Measurements from ENCODE around the gene SGCA. TPM values are rescaled to one million over a fixed set of nuclear protein-coding genes. Genes with fewer than 3 reads are reported as not detected.

Gene SGCA
- total RNA-seq, 1 donor from 2014 or later = not detected

DNA sequence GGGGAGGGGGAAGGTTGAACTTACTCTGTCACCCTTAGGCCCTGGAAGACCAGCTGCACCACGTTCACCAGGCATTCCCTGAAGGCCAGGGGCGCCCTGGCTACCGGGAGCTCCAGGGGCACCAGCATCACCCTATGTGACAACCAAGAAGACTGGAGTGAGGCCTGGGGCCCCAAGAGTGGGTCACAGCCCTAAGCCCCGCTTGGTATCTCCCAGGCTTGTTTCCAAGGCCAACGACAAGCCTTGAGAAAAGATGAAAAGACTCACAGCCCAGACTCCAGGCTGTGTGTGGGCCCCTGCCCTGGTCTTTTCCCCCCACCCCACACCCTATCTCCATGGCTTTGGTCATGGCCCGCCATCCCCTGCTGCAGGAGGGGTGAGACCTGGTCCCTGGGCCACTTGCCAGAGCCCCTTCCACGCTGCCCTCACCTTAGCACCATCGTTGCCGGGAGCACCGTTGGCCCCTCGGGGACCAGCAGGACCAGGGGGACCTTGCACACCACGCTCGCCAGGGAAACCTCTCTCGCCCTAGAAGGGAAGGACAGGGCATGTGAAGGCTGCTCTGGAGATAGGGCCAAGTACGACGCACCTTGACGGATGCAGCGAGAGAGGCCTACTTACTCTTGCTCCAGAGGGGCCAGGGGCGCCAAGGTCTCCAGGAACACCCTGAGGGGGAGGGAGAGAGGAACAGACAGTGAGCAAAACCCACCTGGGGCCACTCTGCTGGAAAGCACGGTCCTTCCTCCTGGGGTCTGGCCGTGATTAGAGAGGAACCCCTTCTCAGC, 25.7 kb downstream of the SGCA start:
- intact Hi-C loops (cut with micrococcal nuclease) = no loop called here

DNA sequence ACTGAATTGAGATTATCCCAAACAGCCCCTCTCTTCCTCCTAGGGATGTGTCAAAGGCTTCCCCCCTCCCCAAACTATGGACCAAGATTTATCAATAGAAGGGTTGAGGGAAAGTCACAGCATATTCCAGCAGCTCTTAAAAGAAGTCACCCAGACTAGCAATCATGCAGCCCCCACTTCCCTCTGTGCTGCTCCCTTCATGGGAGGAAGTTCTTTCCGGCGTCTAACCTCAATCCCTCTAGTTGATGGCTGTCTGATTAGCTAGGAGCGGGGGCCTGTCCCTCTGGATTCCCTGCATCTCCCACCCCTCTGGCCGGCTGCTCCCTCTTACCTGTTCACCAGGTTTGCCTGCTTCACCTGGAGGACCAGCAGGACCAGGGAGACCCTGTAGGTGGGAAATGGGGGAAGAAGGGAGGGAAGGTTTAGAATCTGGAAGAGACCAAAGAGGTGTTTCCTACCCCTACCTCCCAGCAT, 26.4 kb downstream of the SGCA start:
- intact Hi-C loops (cut with micrococcal nuclease) = no loop called here

DNA sequence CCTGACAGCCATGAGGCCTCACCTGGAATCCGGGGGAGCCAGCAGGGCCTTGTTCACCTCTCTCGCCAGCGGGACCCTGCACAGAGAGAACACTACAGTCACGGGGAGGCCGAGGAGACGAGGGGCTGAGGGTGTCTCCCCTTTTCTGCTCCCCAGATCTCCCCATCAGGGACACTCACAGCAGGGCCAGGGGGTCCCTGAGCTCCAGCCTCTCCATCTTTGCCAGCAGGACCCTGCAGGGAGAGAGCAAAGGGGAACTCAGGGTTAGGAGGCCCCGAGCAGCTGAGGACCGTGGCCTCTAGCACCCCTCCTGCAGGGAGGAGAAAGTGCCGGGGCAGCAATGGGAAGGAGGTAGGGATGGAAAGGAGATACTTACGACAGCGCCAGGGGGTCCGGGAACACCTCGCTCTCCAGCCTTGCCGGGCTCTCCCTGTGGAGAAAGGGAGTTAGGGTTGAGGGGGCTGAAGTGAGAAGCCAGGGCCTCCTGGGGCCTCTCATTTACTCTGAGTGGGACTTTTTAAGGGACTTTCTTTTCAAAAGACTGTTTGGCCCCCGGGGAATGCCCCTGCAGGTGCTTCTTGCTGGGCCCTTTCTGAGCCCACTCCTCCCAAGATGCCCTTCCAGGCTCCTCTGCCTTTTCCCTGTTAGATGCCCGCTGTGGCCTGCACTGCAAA, 26.9 kb downstream of the SGCA start:
- intact Hi-C loops (cut with micrococcal nuclease) = no loop called here

DNA sequence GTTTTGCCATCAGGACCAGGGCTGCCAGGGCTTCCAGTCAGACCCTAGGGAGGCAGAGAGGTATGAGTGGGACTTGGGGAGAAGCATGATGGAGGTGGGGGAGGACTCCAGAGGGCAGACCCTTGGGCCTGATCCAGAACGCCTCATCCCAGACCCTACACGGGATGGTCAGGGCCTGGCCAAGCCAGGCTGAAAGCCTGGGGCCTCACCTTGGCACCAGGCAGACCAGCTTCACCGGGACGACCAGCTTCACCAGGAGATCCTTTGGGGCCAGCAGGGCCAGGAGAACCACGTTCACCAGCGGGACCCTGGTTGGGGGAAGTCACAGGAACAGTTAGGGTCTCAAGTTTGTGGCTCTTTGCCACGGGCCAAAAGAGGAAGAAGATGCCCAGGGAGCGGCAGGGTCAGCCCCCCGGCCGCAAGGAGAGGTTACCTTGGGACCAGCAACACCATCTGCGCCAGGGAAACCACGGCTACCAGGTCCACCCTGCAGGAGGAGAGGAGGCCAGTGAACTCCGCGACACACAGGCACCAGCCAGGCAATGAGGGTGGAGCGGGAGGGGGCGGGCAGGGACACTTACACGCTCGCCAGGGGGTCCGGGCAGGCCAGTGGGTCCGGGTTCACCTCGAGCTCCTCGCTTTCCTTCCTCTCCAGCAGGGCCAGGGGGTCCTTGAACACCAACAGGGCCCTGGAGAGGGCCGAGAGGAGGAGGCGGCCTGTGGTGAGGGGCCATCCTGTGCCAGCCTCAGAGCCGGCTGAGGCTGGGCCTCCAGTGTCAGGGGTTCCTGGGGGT, 28.5 kb downstream of the SGCA start:
- intact Hi-C loops (cut with micrococcal nuclease) = no loop called here

DNA sequence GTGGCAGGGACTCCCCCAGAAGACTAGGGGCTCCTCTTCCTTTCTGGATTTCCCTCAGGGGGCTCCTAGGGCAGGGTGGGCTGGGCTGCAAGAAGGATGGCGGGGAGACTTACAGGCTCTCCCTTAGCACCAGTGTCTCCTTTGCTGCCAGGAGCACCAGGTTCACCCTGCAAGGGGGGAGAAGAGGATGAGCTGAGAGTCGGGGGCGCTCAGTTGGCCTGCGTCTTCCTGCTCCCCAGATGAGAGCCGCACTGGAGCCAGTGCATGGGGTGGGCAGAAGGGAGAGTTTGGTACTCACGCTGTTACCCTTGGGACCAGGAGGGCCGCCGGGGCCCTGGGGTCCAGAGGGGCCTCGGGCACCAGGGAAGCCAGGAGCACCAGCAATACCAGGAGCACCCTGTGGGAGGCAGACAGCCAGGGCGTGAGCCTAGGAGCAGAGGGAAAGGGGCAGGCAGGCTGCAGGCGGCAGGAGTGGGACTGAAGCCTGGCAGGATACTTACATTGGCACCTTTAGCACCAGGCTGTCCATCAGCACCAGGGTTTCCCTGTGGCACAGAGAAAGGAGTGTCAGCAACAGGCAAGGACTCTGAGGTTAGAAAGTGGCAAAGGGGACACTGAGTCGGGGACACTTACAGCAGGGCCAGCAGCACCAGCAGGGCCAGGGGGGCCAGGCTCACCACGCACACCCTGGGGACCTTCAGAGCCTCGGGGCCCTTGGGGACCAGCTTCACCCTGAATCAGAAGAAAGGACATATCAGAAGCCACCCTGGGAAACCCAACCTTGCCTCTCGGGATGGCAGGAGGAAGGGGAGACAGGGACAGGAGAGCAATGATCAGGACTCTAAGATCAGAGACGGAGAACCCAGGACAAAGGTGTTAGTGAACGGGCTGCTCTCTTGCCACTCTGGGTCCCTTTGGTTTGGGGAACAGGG, 29.4 kb downstream of the SGCA start:
- intact Hi-C loops (cut with micrococcal nuclease) = no loop called here

DNA sequence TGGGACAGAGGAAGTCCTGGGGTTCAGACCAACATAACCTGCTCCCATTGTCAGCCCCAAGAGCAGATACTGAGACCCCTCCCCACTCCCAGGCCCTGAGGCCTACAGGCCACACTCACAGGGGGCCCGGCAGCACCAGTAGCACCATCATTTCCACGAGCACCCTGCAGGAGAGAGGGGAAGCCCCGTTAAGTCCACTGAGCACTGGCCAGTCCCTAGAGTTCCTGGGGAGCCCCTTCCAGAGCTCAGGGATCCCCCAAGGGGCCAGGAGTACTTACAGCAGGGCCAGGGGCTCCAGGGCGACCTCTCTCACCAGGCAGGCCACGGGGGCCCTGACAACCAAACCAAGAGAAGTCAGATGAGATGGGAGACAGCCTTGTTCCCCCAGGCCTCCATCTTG, 30.2 kb downstream of the SGCA start:
- intact Hi-C loops (cut with micrococcal nuclease) = no loop called here

DNA sequence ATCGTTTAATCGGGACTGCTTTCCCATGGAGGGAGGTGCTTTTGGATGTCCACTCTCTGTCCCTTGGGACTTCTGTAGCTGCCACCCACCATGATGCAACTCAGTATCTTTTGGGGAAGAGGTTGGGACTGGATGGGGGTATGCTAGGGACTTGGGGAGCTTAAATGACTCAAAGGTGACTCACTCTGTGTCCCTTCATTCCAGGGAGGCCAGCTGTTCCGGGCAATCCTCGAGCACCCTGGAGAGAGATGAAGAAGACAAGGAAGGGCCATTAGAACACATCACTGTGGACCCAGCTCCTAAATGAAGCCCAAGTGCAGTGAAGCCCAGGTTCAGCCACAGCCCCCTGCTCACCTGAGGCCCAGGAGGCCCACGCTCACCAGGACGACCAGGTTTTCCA, 31.0 kb downstream of the SGCA start:
- intact Hi-C loops (cut with micrococcal nuclease) = no loop called here

DNA sequence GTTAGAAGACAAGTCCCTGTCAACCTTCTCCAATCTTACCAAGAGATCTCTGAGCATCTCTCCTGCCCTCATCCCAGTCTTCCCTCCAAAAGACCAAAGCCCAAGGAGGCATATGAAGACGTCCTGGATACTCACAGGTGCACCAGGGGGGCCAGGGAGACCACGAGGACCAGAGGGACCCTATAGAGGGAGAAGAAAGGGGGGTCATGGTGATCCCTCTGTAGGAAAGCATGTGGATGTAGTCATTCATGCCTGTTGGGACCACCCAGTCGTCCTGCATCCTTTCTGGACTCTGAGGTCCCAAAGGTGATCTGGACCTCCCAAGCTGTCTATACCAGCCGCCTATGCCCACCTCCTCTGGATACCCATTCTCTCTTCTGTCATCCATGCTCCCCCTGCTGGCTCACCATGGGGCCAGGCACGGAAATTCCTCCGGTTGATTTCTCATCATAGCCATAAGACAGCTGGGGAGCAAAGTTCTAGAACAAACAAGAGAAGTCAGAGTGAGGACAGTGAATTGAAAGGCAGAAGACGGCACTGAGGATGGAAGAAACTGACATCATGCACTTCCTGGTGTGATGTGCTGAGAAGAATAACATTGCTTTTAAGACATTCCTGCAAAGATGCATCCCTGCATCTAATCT, 32.3 kb downstream of the SGCA start:
- intact Hi-C loops (cut with micrococcal nuclease) = loop anchor here (1.0 kb wide), 1 partner anchor 29 kb away; no protein-coding TSS in a partner anchor

DNA sequence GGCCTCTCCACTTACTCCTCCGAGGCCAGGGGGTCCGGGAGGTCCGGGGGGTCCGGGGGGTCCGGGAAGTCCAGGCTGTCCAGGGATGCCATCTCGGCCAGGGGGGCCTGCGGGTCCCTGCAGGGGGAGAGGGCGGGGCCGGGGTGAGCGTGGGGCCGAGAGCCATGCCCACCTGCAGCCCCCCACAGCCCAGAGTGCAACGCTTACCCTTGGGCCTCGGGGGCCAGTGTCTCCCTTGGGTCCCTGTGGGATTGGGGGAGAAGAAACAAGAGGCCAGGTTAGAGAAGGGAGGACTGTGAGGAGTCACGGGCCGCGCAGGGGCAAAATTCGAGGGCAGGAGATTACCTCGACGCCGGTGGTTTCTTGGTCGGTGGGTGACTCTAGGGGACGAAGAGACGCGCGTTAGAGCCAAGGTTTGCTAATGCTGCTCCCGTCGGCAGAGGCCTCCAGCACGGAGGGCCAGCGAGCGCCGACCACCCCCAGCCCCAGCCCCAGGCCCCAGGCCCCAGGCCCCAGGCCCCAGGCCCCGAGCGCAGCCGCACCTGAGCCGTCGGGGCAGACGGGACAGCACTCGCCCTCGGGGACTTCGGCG, 33.5 kb downstream of the SGCA start:
- intact Hi-C loops (cut with micrococcal nuclease) = no loop called here

DNA sequence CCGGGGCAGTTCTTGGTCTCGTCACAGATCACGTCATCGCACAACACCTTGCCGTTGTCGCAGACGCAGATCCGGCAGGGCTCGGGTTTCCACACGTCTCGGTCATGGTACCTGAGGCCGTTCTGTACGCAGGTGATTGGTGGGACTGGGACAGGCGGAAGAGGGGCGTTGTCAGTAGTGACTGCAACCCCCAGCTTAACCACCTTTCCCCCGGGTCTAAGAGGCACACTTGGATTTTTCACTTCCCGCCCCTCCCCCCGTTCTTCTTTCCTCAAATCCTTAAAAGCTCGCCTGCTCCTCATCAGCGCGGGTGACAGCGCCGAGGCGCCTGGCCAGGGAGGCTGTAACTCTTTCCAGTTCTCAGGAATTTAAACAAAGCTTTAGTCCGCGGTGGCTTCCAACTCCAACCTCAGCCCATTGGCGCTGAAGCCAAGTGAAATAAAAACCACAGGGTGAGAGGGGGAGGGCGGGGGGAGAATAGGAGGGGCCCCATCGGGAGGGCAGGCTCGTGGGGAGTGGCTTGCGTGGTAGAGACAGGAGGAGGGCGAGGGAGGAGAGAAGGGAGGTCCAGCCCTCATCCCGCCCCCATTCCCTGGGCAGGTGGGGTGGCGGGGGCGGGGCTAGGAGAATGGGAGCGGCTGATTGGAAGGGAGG, 34.1 kb downstream of the SGCA start:
- intact Hi-C loops (cut with micrococcal nuclease) = loop anchor here (1.0 to 5.0 kb wide), 3 partner anchors 70 to 147 kb away; partner anchors contain the start of gene XYLT2

DNA sequence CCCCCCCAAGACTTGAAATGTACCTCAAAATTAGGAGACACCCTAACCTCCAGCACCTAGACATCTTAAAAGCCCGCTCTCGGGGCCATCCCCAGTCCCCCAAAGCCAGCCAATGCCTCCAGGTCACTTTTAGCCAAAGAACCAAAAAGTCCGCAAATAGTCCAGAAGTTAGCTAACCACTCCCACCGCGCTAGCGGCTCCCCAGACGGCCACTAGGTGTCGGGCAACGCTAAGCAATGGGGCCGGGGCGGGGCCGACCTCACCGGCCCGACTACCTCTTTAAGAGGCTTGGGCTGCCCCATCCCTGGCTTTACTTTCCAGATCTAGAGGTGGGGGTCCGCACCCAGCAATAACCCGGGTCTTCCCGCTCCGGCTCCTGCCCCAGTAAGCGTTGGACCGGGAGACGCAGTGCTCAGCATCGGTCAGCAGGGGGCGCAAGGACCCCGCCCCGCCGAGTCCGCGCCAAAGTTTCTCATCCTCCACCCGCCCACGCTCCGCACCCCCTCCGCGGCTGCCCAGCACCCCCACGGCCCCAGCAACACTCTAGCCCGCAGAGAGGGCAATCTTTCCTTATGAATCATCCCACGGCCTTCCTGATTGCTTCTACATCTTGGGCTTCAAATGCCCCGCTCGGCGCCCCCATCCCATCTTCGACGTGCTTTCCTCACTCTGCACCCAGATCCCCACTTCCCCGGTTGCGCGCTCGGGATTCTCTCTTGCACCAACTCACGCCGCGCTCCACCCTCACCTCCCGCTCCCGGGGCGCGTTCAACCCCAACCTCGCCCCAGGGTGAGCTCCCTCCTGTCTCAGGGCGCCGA, 34.9 kb downstream of the SGCA start:
- intact Hi-C loops (cut with micrococcal nuclease) = loop anchor here (1.0 to 5.0 kb wide), 3 partner anchors 70 to 147 kb away; partner anchors contain the start of gene XYLT2

DNA sequence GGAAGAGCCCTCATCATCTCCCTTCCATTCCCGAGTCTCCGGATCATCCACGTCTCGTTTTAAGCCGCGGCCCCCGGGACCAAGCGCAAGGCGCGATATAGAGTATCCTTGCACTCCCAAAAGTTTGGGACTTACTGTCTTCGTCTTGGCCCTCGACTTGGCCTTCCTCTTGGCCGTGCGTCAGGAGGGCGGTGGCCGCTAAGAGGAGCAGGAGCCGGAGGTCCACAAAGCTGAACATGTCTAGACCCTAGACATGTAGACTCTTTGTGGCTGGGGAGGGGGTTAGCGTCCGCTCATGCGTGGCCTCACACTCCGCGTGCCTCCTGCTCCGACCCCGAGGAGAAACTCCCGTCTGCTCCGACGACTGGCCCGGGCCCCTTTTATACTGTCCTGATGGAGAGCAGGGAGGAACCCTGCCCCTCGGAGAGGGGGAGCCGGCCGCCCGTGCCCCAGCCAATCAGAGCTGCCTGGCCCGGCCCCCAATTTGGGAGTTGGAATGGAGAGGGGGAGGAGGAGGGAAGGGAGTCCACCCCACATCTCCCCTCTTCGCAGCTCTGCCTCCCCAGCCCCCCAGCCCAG, 35.6 kb downstream of the SGCA start, which contains the start of gene COL1A1:
Gene COL1A1 (minus strand): TSS at position 356 of the 579 bp plus-strand sequence. CDS start 118 bp downstream, at position 238.
- intact Hi-C loops (cut with micrococcal nuclease) = loop anchor here (5.0 kb wide), 1 partner anchor 146 kb away; the partner anchor contains the start of gene XYLT2

DNA sequence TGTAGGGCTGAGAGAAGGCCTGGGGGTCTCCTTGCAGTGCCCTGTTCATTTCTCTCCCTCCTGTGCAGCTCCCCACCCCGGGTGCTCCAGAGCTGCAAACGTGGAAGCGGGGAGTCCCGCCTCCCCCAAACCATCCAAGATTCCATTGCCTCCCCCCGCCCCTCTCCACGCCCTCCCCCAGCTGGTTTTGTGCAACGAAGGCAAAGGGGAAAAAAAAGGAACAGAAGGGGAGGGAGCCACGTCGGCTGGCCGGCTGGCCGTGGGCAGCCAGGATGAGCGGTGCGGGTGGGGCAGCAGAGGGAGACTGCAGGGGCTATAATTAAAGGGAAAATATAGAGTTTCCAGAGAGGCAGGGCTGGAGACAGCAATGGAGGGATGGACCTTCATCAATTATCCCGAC, 37.3 kb downstream of the SGCA start:
- intact Hi-C loops (cut with micrococcal nuclease) = loop anchor here (5.0 kb wide), 1 partner anchor 144 kb away; the partner anchor contains the start of gene XYLT2

DNA sequence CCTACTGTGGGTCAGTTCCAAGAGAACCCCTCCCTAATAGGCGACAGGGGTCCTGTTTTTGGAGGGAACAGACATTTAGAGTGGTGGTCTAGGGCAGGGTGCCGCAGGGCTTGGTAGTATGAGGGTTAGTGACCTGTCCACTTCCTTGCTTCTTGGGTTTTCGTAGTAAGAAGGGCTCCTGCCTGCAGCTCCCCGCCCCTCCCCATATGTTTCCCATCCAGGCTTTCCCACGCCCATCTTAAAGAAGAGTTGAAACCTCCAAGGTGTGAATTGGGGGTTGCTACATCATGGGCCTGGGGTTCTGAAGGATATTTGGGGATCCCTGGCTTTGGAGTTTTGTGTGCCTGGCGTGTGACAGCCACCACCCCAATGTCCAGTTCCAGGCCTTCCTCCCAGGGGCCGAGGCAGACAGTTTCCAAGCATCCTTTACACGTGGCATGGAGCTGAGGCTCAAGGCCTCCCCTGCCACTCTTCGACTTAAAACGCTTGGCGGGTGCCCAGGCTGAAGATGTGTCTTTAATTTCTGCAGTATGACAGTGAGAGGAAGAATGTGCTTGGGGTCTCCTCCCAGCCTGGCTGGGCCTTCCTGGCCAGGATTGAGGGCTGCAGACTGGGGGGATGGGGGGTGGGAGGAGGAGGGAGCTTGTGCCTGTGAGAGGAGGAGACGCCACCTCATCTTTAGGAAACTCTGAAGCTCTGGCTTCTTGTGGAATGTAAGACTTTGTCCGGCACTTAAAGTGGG, 38.0 kb downstream of the SGCA start:
- intact Hi-C loops (cut with micrococcal nuclease) = loop anchor here (5.0 kb wide), 1 partner anchor 144 kb away; the partner anchor contains the start of gene XYLT2

DNA sequence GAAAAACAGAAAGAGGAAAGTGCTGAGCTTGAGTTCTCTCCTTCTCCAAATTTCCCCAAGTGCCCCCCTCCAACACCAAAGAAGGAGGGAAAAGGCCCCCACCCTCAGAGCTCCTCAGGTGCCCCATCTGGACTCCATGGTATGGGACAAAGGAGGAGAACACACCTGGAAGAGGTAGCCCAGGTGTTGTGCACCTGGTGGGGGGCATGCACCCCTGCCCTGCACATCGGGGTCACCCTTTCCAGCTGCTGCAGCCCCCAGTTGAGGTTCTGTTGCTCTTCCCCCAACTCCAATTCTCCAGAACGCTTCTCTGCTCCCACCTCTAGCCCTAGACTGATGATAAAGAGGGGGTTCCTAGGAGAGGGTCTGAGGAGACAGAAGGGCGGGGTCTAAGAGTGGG, 38.6 kb downstream of the SGCA start:
- intact Hi-C loops (cut with micrococcal nuclease) = loop anchor here (5.0 kb wide), 1 partner anchor 143 kb away; the partner anchor contains the start of gene XYLT2

DNA sequence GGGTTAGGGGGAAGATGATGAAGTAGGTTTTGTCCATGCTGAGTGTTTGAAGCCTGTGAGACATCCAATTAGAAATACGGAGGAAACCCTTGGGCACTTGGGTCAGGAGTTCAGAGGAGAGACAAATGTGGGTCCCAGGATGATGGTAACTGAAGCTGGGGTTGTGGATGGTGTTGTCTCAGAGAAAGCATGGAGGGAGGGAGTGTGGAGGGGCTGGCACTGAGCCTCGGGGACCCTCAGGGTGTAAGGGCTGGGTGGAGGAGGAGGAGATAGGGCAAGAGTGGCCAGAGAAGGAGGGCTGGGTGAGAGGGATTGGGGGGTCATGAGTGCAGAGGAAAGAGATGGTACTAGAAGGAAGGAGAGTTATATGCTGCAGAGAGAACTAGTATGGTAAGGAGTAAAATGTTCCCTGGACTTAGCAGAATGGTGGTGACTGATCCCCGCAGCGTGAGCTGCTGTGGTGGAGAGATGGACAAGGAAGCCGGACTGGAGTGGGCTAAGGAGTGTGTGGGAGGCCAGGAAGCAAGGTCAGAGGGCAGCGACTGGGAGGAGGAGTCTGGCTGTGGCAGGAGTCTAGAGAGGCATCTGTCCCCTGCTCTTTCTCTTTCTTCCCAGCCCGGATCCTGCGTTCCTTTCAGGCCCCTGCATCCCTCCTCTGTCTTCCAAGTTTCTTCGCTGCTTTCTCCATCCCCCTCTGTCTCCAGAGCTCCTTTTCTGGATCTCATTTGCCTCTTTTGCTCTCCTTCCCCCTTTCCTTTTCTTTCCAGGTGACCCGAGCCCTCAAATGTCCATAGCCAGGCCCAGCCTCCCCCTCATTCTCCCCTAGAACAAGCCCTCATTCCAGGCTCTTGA, 39.5 kb downstream of the SGCA start:
- intact Hi-C loops (cut with micrococcal nuclease) = no loop called here

Data from T-helper 2 cell treated with Interferon-gamma antibody and Interleukin-4, amounts not matched to agents 100 ng/mL and 5 ng/mL, for 36 hours (primary cell).